CD14-positive monocyte (primary cell): ENCODE results near the gene INCENP. TPM values are rescaled to one million over a fixed set of nuclear protein-coding genes. Genes with fewer than 3 reads are reported as not detected.

Experiments
- DNase-seq, 3 donors: peaks; one replicate each; pipeline ENCODE4 v3.0.0-alpha.2; 2011 to 2022
- H2AFZ ChIP-seq: 2 replicates; pipeline ENCODE4 v1.6.0; 2012; ENCODE audit warnings: mild to moderate bottlenecking, low read depth, low read length, inconsistent platforms; ENCODE audit not compliant: insufficient read depth, poor library complexity, severe bottlenecking
- H3K27ac ChIP-seq, 2 donors: 1 replicate in 1 of 2; 2 replicates in 1 of 2; pipeline ENCODE4 v1.5.1; 2012 to 2013; ENCODE audit warnings: low read length in 2 of 2, control low read depth in 1 of 2, inconsistent platforms in 1 of 2, low read depth in 1 of 2, mild to moderate bottlenecking in 1 of 2
- H3K27me3 ChIP-seq, 2 donors: one replicate each; pipeline versions ENCODE4 v1.6.0 to v1.6.1; 2011 to 2013; ENCODE audit warnings: low read length in 2 of 2; ENCODE audit not compliant: control insufficient read depth in 2 of 2, insufficient read depth in 2 of 2
- H3K36me3 ChIP-seq, 2 donors: replicated peaks in 1 of 2; 1 replicate in 1 of 2; 2 replicates in 1 of 2; pipeline versions ENCODE4 v1.5.1 to v1.6.1; 2012 to 2013; ENCODE audit warnings: low read length in 2 of 2, control low read depth in 1 of 2, inconsistent platforms in 1 of 2, mild to moderate bottlenecking in 1 of 2; ENCODE audit not compliant: insufficient read depth in 2 of 2, control insufficient read depth in 1 of 2
- H3K4me1 ChIP-seq, 2 donors: 1 replicate in 1 of 2; 2 replicates in 1 of 2; pipeline versions ENCODE4 v1.5.1 to v1.6.1; 2012 to 2013; ENCODE audit warnings: low read length in 2 of 2, control low read depth in 1 of 2, inconsistent platforms in 1 of 2, mild to moderate bottlenecking in 1 of 2, moderate library complexity in 1 of 2; ENCODE audit not compliant: insufficient read depth in 2 of 2, control insufficient read depth in 1 of 2
- H3K4me2 ChIP-seq: replicated peaks from 2 replicates; pipeline ENCODE3; 2012; ENCODE audit warnings: low read length, moderate library complexity, mild to moderate bottlenecking; ENCODE audit not compliant: poor library complexity, severe bottlenecking; ENCODE audit errors: extremely low read depth
- H3K4me3 ChIP-seq, 3 experiments: fragments of 200-600 bp in 1 of 3; sonication (generic) in 1 of 3; replicated peaks in 1 of 3; 1 replicate in 2 of 3; 2 replicates in 1 of 3; pipeline ENCODE4 v1.5.1; 2011 to 2013; ENCODE audit warnings: low read length in 3 of 3, mild to moderate bottlenecking in 3 of 3, control low read depth in 2 of 3, low read depth in 2 of 3, inconsistent platforms in 1 of 3, moderate library complexity in 1 of 3
- H3K79me2 ChIP-seq: 2 replicates; pipeline ENCODE4 v1.6.0; 2012; ENCODE audit warnings: mild to moderate bottlenecking, control low read depth, inconsistent platforms, low read length, moderate library complexity; ENCODE audit not compliant: insufficient read depth
- H3K9ac ChIP-seq: 2 replicates; pipeline ENCODE4 v1.6.0; 2017; ENCODE audit warnings: low read length, mild to moderate bottlenecking; ENCODE audit not compliant: insufficient read depth, poor library complexity, severe bottlenecking
- H3K9me3 ChIP-seq, 2 donors: replicated peaks in 1 of 2; 1 replicate in 1 of 2; 2 replicates in 1 of 2; pipeline versions ENCODE4 v1.5.1 to v1.6.1; 2012 to 2013; ENCODE audit warnings: low read length in 2 of 2, control low read depth in 1 of 2; ENCODE audit not compliant: control insufficient read depth in 1 of 2, insufficient read depth in 1 of 2
- H4K20me1 ChIP-seq: 2 replicates; pipeline ENCODE4 v1.6.0; 2012; ENCODE audit warnings: mild to moderate bottlenecking, low read length, control low read depth, moderate library complexity; ENCODE audit not compliant: insufficient read depth
- H3K27ac Mint-ChIP-seq, 7 donors: one replicate each; pipeline ENCODE4 v1.8.0; 2020; ENCODE audit warnings: mild to moderate bottlenecking in 7 of 7, mixed read lengths in 7 of 7, moderate library complexity in 6 of 7, inconsistent platforms in 2 of 7
- H3K27me3 Mint-ChIP-seq, 3 donors: one replicate each; pipeline ENCODE4 v1.8.0; 2021 to 2022; ENCODE audit warnings: low read depth in 3 of 3, mild to moderate bottlenecking in 3 of 3, mixed read lengths in 3 of 3, moderate library complexity in 3 of 3, inconsistent platforms in 1 of 3
- H3K36me3 Mint-ChIP-seq, 2 donors: one replicate each; pipeline ENCODE4 v1.8.0; 2020; ENCODE audit warnings: mixed read lengths in 2 of 2, inconsistent platforms in 1 of 2, mild to moderate bottlenecking in 1 of 2
- H3K4me1 Mint-ChIP-seq: one replicate; pipeline ENCODE4 v1.8.0; 2020; ENCODE audit warnings: mild to moderate bottlenecking, mixed read lengths
- H3K4me3 Mint-ChIP-seq, 2 donors: one replicate each; pipeline ENCODE4 v1.8.0; 2020; ENCODE audit warnings: mild to moderate bottlenecking in 2 of 2, mixed read lengths in 2 of 2, moderate library complexity in 1 of 2
- H3K9me3 Mint-ChIP-seq, 7 donors: one replicate each; pipeline ENCODE4 v1.8.0; 2020 to 2022; ENCODE audit warnings: mixed read lengths in 7 of 7, mild to moderate bottlenecking in 6 of 7, moderate library complexity in 6 of 7, inconsistent platforms in 2 of 7
- WGBS: methylation state at CpG from one replicate; pipeline ENCODE4 v1.1.5; 2013; ENCODE audit warnings: missing lambda C conversion rate; ENCODE audit not compliant: insufficient coverage; 5-methylcytosine and 5-hydroxymethylcytosine counted together
- intact Hi-C, 2 donors: fragments of 100-400 bp; cut with micrococcal nuclease; formaldehyde crosslinking; loops; one replicate each; pipeline versions ENCODE4 v1.15.0 to v1.15.1; 2023
- polyA plus RNA-seq, 3 donors: library from polyadenylated mRNA; depleted of rRNA in 1 of 3; unstranded in 2 of 3; stranded (reverse) in 1 of 3; fragments of 300-500 nt in 2 of 3; fragments of >200 nt in 1 of 3; fragmentation: Illumina TruSeq in 2 of 3; gene quantifications; 1 replicate in 2 of 3; 2 replicates in 1 of 3; pipeline ENCODE4 v1.2.3, GENCODE V29; 2012 to 2021
- TF ChIP-seq, protein P1 (sequence below): fragments of 200-600 bp; IDR thresholded peaks from one replicate; pipeline ENCODE4 v1.8.0; 2022; ENCODE audit warnings: antibody characterized with exemption, mild to moderate bottlenecking

The INCENP gene
- polyA plus RNA-seq, 3 donors = 0.75 to 7.0 (median 1.0) TPM

DNA sequence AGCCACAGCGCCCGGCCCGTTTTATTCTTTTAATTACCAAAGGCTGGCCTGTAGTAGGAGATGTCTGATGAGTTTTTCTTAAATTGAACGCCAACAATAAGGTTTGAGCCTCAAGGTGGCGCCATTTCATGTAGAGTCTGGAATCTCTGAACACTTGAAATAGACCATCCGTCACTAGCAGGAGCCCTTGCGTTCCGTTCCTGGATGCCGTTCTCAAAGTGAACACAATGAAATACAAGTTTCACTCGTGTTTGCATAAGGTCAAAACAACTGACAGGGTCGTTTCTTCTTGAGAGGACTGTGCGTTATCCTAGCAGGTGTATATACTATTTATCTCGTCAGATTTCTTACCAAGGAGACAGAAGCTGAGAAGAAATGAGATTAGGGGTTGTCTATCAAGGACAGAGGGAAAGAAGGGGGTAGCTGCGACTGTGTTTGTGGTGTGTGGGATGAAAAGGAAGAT is 47.5 kb downstream of the INCENP start:
- peak overlapping the region in 1 of 2 donors; percentile 70 for H3K4me3 Mint-ChIP-seq
- Histone ChIP-seq H4K20me1 (no peaks in the 10 kb centered on the region), H3K79me2 (no peaks in the 10 kb centered on the region), H3K27ac (no peak overlapping the region), H3K27me3 (peaks cover 0 to 5% of the 10 kb centered on the region in 2 donors), H3K4me1 (no peaks in the 10 kb centered on the region), H3K9ac (no peak overlapping the region), H3K4me2 (no peak overlapping the region), H3K9me3 (no peaks in the 10 kb centered on the region), H2AFZ (no peak overlapping the region), H3K36me3 (no peaks in the 10 kb centered on the region), H3K4me3 (no peak overlapping the region)
- WGBS = 3% methylated on average over 11 of the region's 14 CpGs
- peaks cover 21 to 32% (median 21%) of the 10 kb centered on the region in 3 donors for H3K27me3 Mint-ChIP-seq
- H3K9me3 Mint-ChIP-seq = peaks cover 0 to 2% (median 0%) of the 10 kb centered on the region in 7 donors
- H3K36me3 Mint-ChIP-seq = no peaks in the 10 kb centered on the region
- TF ChIP-seq, protein P1, sequence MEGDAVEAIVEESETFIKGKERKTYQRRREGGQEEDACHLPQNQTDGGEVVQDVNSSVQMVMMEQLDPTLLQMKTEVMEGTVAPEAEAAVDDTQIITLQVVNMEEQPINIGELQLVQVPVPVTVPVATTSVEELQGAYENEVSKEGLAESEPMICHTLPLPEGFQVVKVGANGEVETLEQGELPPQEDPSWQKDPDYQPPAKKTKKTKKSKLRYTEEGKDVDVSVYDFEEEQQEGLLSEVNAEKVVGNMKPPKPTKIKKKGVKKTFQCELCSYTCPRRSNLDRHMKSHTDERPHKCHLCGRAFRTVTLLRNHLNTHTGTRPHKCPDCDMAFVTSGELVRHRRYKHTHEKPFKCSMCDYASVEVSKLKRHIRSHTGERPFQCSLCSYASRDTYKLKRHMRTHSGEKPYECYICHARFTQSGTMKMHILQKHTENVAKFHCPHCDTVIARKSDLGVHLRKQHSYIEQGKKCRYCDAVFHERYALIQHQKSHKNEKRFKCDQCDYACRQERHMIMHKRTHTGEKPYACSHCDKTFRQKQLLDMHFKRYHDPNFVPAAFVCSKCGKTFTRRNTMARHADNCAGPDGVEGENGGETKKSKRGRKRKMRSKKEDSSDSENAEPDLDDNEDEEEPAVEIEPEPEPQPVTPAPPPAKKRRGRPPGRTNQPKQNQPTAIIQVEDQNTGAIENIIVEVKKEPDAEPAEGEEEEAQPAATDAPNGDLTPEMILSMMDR = peak; percentile 79
- peaks cover 4% of the 10 kb centered on the region for H3K4me1 Mint-ChIP-seq
- DNase-seq = peak; percentile 57 to 71 (median 66)
- no peak overlapping the region for H3K27ac Mint-ChIP-seq
- intact Hi-C loops = loop anchor here (2.0 to 5.0 kb wide), 2 partner anchors 151 to 154 kb away; no protein-coding TSS in a partner anchor

DNA sequence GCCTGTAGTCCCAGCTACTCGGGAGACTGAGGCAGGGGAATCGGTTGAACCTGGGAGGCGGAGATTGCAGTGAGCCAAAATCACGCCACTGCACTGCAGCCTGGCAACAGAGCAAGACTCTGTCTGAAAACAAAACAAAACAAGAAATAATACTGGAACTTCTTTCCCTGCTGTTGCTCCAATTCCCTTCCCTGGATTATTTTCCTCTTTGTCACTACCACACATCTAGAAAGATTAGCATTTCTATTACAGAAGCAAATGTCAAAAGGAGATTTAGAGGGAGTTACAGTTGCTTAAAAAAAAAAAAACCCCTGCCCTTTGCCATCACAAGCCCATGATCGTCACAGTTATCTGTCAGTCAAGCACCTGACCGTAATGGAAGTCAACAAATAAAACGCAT is 48.5 kb downstream of the INCENP start:
- Mint-ChIP-seq H3K9me3 (no peaks in the 10 kb centered on the region), H3K4me1 (peaks cover 4% of the 10 kb centered on the region), H3K4me3 (peak overlapping the region in 1 of 2 donors; percentile 47), H3K36me3 (no peaks in the 10 kb centered on the region), H3K27ac (no peak overlapping the region), H3K27me3 (peaks cover 21 to 32% (median 23%) of the 10 kb centered on the region in 3 donors)
- no peak overlapping the region for H3K27ac ChIP-seq
- H3K79me2 ChIP-seq = no peaks in the 10 kb centered on the region
- no peak overlapping the region for H2AFZ ChIP-seq
- H3K9ac ChIP-seq = no peak overlapping the region
- no peaks in the 10 kb centered on the region for H3K9me3 ChIP-seq
- H3K4me3 ChIP-seq = no peak overlapping the region
- no peaks in the 10 kb centered on the region for H3K4me1 ChIP-seq
- intact Hi-C loops = loop anchor here in 1 of 2 donors (5.0 kb wide), 1 partner anchor 150 kb away; no protein-coding TSS in a partner anchor
- peaks cover 0 to 5% of the 10 kb centered on the region in 2 donors for H3K27me3 ChIP-seq
- 86% methylated on average over 6 of the region's 7 CpGs for WGBS
- TF ChIP-seq, protein P1 = no peak
- no peak overlapping the region for H3K4me2 ChIP-seq
- H4K20me1 ChIP-seq = no peaks in the 10 kb centered on the region
- DNase-seq = no peak
- H3K36me3 ChIP-seq = no peaks in the 10 kb centered on the region
